GM23338 (cell line): ENCODE results near the gene OIP5. TPM values are rescaled to one million over a fixed set of nuclear protein-coding genes. Genes with fewer than 3 reads are reported as not detected.

Experiments used
- ATAC-seq: fragments of 200-7000 bp; cut with Tn5 transposase; 3 replicates; pipeline ENCODE4 v1.9.1; 2020
- DNase-seq: peaks from one replicate; pipeline ENCODE4 v3.0.0-alpha.2; 2015; ENCODE audit warnings: low spot score
- H2AFZ ChIP-seq: fragments of 200-600 bp; sonication (generic); 2 replicates; pipeline ENCODE4 v1.8.0; 2016; ENCODE audit warnings: antibody characterized with exemption, mild to moderate bottlenecking, moderate library complexity
- H3F3A ChIP-seq: fragments of 200-600 bp; sonication (generic); replicated peaks from 2 replicates; pipeline ENCODE4 v1.8.0; 2017; ENCODE audit warnings: antibody characterized with exemption, mixed run types, low read depth
- H3K27ac ChIP-seq: fragments of 200-600 bp; sonication (generic); 2 replicates; pipeline ENCODE4 v1.6.1; 2016; ENCODE audit warnings: low read depth
- H3K27me3 ChIP-seq: fragments of 200-600 bp; sonication (generic); 2 replicates; pipeline ENCODE4 v1.8.0; 2016; ENCODE audit warnings: mild to moderate bottlenecking, mixed run types, moderate library complexity; ENCODE audit not compliant: insufficient read depth
- H3K36me3 ChIP-seq: fragments of 200-600 bp; sonication (generic); 2 replicates; pipeline ENCODE4 v1.8.0; 2016; ENCODE audit warnings: mild to moderate bottlenecking; ENCODE audit not compliant: insufficient read depth
- H3K4me1 ChIP-seq: fragments of 200-600 bp; sonication (generic); 2 replicates; pipeline ENCODE4 v1.8.0; 2016; ENCODE audit warnings: mild to moderate bottlenecking, moderate library complexity; ENCODE audit not compliant: insufficient read depth
- H3K4me2 ChIP-seq: fragments of 200-600 bp; sonication (generic); 2 replicates; pipeline ENCODE4 v1.7.1; 2017; ENCODE audit warnings: mixed run types
- H3K4me3 ChIP-seq: fragments of 200-600 bp; sonication (generic); 2 replicates; pipeline ENCODE4 v1.6.1; 2016; ENCODE audit warnings: mixed run types
- H3K79me2 ChIP-seq: fragments of 200-600 bp; sonication (generic); replicated peaks from 2 replicates; pipeline ENCODE4 v1.8.0; 2017; ENCODE audit warnings: mild to moderate bottlenecking; ENCODE audit not compliant: insufficient read depth
- H3K9me2 ChIP-seq: fragments of 200-600 bp; sonication (generic); 2 replicates; pipeline ENCODE4 v1.8.0; 2017; ENCODE audit not compliant: insufficient read depth
- H4K20me1 ChIP-seq: fragments of 200-600 bp; sonication (generic); replicated peaks from 2 replicates; pipeline ENCODE4 v1.8.0; 2017; ENCODE audit warnings: mild to moderate bottlenecking; ENCODE audit not compliant: insufficient read depth
- H3K27ac Mint-ChIP-seq: 2 replicates; pipeline ENCODE4 v1.8.0; 2020; ENCODE audit warnings: inconsistent platforms, mild to moderate bottlenecking, moderate library complexity, mixed read lengths
- H3K27me3 Mint-ChIP-seq: 3 replicates; pipeline ENCODE4 v1.8.0; 2022; ENCODE audit warnings: low read depth, mild to moderate bottlenecking, moderate library complexity, mixed read lengths, inconsistent platforms; ENCODE audit not compliant: insufficient read depth, poor library complexity
- H3K36me3 Mint-ChIP-seq: 3 replicates; pipeline ENCODE4 v1.8.0; 2021; ENCODE audit warnings: low read depth, mild to moderate bottlenecking, inconsistent platforms, moderate library complexity, mixed read lengths
- H3K4me1 Mint-ChIP-seq: 3 replicates; pipeline ENCODE4 v1.8.0; 2020; ENCODE audit warnings: mild to moderate bottlenecking, inconsistent platforms, mixed read lengths
- H3K4me3 Mint-ChIP-seq: 3 replicates; pipeline ENCODE4 v1.8.0; 2021; ENCODE audit warnings: moderate library complexity, mild to moderate bottlenecking, inconsistent platforms, mixed read lengths
- H3K9me3 Mint-ChIP-seq: 3 replicates; pipeline ENCODE4 v1.8.0; 2020; ENCODE audit warnings: moderate library complexity, mild to moderate bottlenecking, inconsistent platforms, mixed read lengths
- CREB1 ChIP-seq: fragments of 250-450 bp; sonication (Bioruptor Pico); IDR thresholded peaks from 2 replicates; pipeline ENCODE4 v1.5.0; 2020; ENCODE audit warnings: low read depth, mild to moderate bottlenecking, moderate library complexity
- EZH2 ChIP-seq: fragments of 200-600 bp; sonication (generic); IDR thresholded peaks from one replicate; pipeline ENCODE4 v1.8.0; 2017; ENCODE audit warnings: antibody characterized with exemption, mild to moderate bottlenecking, low read depth; ENCODE audit not compliant: unreplicated experiment
- NANOG ChIP-seq: IDR thresholded peaks from 2 replicates; pipeline ENCODE4 v1.6.1; 2016; ENCODE audit warnings: antibody characterized with exemption, borderline replicate concordance
- POLR2AphosphoS5 ChIP-seq: IDR thresholded peaks from 2 replicates; pipeline ENCODE4 v1.6.1; 2016; ENCODE audit warnings: antibody characterized with exemption, low read depth
- polyA plus RNA-seq: library from polyadenylated mRNA; unstranded; fragments of >200 nt; fragmentation: Nextera tagmentation; extraction: Ambion mirVana; gene quantifications from 2 replicates; pipeline ENCODE4 v1.2.1, GENCODE V29; 2016
- total RNA-seq: library from RNA; depleted of rRNA; stranded (reverse); fragments of >200 nt; shearing (Covaris generic); gene quantifications from 2 replicates; pipeline ENCODE4 v1.2.3, GENCODE V29; 2014
- TF ChIP-seq, protein P1 (sequence below): fragments of 250-450 bp; sonication (Bioruptor Pico); IDR thresholded peaks from 2 replicates; pipeline ENCODE4 v1.5.0; 2020; ENCODE audit warnings: mild to moderate bottlenecking, moderate library complexity

The OIP5 gene
- total and polyA plus RNA-seq, 2 experiments from 2014 or later, result 61.1 to 71.7 TPM

DNA sequence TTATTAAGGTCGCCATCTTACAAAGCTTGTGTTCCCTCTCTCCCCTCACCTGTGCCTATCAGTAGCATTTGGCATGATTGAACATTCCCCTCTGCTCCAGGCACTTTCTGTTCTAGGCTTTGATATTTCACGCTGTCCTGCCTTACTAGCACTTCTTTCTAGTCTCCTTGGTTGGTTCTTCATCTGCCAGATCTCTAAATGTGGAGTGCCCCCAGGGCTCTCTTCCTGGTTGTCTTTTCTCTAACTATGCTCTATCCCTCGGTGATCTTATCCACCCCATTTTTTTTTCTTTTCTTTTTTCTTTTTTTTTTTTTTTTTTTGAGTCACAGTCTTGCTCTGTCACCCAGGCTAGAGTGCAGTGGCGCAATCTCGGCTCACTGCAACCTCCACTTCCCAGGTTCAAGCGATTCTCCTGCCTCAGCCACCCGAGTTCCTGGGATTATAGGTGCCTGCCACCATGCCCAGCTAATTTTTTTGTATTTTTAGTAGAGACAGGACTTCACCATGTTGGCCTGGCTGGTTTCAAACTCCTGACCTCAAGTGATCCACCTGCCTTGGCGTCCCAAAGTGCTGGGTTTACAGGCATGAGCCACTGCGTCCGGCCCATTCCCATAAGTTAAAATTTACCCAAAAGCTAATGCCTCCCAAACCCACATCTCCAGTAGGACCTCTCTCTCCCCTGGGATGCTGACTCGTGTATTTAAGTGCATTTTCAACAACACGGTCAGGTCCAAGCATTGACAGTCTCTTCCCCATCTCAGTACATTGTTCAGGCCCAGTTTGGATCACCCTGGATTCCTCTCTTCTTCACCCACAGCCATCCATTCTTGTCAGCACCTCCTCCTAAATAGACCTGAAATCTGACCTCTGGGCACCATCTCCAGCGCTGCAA is 5.5 kb upstream of the OIP5 start:
- no peak overlapping the region for H3K4me2 ChIP-seq

DNA sequence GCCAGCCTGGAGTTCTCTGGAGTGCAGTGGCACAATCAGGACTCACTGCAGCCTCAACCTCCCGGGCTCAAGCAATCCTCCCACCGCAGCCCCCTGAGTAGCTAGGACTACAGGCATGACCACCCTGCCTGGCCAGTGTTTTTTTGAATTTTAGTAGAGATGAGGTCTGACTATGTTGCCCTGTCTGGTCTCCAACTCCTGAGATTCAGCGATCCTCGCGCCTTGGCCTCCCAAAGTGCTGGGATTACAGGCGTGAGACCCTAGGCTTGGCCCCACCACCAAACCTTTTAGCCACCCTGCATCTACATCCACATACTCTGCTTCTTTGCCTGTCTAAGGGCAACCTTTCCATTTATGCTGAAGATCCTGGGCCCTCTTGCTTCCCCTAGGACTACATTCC is 4.7 kb upstream of the OIP5 start:
- Histone ChIP-seq H3K4me1 (peaks cover 11% of the 10 kb centered on the region; the same call in 1 of the 2 replicates), H3K9me2 (no peaks in the 10 kb centered on the region), H3F3A (no peaks in the 10 kb centered on the region), H3K36me3 (peaks cover 26% of the 10 kb centered on the region), H3K27me3 (no peaks in the 10 kb centered on the region), H2AFZ (no peak overlapping the region), H3K4me3 (no peak overlapping the region), H4K20me1 (peaks cover 22% of the 10 kb centered on the region), H3K4me2 (no peak overlapping the region), H3K79me2 (peaks cover 87% of the 10 kb centered on the region), H3K27ac (no peak overlapping the region)
- Mint-ChIP-seq H3K27ac (no peak overlapping the region), H3K4me1 (peaks cover 6% of the 10 kb centered on the region; the same call in 2 of the 3 replicates), H3K4me3 (no peak overlapping the region; the same call in 2 of the 3 replicates), H3K27me3 (peaks cover 10% of the 10 kb centered on the region), H3K9me3 (no peaks in the 10 kb centered on the region; the same call in 2 of the 3 replicates), H3K36me3 (peaks cover 39% of the 10 kb centered on the region)
- no peak for ATAC-seq
- DNase-seq, result no peak
- no peak for TF ChIP-seq EZH2
- TF ChIP-seq, protein P1, sequence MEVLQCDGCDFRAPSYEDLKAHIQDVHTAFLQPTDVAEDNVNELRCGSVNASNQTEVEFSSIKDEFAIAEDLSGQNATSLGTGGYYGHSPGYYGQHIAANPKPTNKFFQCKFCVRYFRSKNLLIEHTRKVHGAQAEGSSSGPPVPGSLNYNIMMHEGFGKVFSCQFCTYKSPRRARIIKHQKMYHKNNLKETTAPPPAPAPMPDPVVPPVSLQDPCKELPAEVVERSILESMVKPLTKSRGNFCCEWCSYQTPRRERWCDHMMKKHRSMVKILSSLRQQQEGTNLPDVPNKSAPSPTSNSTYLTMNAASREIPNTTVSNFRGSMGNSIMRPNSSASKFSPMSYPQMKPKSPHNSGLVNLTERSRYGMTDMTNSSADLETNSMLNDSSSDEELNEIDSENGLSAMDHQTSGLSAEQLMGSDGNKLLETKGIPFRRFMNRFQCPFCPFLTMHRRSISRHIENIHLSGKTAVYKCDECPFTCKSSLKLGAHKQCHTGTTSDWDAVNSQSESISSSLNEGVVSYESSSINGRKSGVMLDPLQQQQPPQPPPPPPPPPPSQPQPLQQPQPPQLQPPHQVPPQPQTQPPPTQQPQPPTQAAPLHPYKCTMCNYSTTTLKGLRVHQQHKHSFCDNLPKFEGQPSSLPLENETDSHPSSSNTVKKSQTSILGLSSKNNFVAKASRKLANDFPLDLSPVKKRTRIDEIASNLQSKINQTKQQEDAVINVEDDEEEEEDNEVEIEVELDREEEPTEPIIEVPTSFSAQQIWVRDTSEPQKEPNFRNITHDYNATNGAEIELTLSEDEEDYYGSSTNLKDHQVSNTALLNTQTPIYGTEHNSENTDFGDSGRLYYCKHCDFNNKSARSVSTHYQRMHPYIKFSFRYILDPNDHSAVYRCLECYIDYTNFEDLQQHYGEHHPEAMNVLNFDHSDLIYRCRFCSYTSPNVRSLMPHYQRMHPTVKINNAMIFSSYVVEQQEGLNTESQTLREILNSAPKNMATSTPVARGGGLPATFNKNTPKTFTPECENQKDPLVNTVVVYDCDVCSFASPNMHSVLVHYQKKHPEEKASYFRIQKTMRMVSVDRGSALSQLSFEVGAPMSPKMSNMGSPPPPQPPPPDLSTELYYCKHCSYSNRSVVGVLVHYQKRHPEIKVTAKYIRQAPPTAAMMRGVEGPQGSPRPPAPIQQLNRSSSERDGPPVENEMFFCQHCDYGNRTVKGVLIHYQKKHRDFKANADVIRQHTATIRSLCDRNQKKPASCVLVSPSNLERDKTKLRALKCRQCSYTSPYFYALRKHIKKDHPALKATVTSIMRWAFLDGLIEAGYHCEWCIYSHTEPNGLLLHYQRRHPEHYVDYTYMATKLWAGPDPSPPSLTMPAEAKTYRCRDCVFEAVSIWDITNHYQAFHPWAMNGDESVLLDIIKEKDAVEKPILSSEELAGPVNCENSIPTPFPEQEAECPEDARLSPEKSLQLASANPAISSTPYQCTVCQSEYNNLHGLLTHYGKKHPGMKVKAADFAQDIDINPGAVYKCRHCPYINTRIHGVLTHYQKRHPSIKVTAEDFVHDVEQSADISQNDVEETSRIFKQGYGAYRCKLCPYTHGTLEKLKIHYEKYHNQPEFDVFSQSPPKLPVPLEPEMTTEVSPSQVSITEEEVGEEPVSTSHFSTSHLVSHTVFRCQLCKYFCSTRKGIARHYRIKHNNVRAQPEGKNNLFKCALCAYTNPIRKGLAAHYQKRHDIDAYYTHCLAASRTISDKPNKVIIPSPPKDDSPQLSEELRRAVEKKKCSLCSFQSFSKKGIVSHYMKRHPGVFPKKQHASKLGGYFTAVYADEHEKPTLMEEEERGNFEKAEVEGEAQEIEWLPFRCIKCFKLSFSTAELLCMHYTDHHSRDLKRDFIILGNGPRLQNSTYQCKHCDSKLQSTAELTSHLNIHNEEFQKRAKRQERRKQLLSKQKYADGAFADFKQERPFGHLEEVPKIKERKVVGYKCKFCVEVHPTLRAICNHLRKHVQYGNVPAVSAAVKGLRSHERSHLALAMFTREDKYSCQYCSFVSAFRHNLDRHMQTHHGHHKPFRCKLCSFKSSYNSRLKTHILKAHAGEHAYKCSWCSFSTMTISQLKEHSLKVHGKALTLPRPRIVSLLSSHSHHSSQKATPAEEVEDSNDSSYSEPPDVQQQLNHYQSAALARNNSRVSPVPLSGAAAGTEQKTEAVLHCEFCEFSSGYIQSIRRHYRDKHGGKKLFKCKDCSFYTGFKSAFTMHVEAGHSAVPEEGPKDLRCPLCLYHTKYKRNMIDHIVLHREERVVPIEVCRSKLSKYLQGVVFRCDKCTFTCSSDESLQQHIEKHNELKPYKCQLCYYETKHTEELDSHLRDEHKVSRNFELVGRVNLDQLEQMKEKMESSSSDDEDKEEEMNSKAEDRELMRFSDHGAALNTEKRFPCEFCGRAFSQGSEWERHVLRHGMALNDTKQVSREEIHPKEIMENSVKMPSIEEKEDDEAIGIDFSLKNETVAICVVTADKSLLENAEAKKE (CRISPR knock-in tag), result no peak

More for the DNA sequence above, 5.5 kb upstream of the OIP5 start:
- no peaks in the 10 kb centered on the region for H3K9me2 ChIP-seq
- H3K27ac ChIP-seq, result no peak overlapping the region
- TF ChIP-seq POLR2AphosphoS5 (no peak), NANOG (no peak), CREB1 (no peak)
- peaks cover 87% of the 10 kb centered on the region for H3K79me2 ChIP-seq
- no peaks in the 10 kb centered on the region for H3K27me3 ChIP-seq
- Mint-ChIP-seq H3K9me3 (no peaks in the 10 kb centered on the region), H3K27me3 (peaks cover 5% of the 10 kb centered on the region), H3K27ac (0 out of 2 replicates have a peak overlapping the region, but pooled peaks have one; percentile 13), H3K36me3 (peaks cover 46% of the 10 kb centered on the region), H3K4me3 (no peak overlapping the region), H3K4me1 (peaks cover 6% of the 10 kb centered on the region; the same call in 2 of the 3 replicates)
- no peak overlapping the region for H2AFZ ChIP-seq
- DNase-seq (no peak), ATAC-seq (no peak)
- H3K4me3 ChIP-seq, result no peak overlapping the region
- peaks cover 11% of the 10 kb centered on the region; the same call in 1 of the 2 replicates for H3K4me1 ChIP-seq
- peaks cover 22% of the 10 kb centered on the region for H4K20me1 ChIP-seq
- H3K36me3 ChIP-seq, result peaks cover 34% of the 10 kb centered on the region
- no peaks in the 10 kb centered on the region for H3F3A ChIP-seq
